ENCODE results near the gene RNF44.
A peak's percentile ranks its signal among the peaks of the same experiment; 100 is the strongest.

The RNF44 gene

GRCh38 chr5:176536902-176537553 is at the start of gene RNF44:
RNF44 (minus strand) TSS chr5:176537402; CDS start chr5:176532472, 4,930 bp downstream.
- DNase-seq (ENCODE audit: low read depth): peak; percentile 97

- DNase-seq (ENCODE audit: low read depth): peak; percentile 54
Observed at GRCh38 chr5:176583076-176583475, 45.9 kb upstream of the RNF44 start.

GRCh38 chr5:176581361-176581760 is 44.2 kb upstream of the RNF44 start:
- no peak for DNase-seq (ENCODE audit: low read depth)

- no peak for DNase-seq (ENCODE audit: low read depth)
Observed at GRCh38 chr5:176579323-176579722, 42.1 kb upstream of the RNF44 start.

DNA sequence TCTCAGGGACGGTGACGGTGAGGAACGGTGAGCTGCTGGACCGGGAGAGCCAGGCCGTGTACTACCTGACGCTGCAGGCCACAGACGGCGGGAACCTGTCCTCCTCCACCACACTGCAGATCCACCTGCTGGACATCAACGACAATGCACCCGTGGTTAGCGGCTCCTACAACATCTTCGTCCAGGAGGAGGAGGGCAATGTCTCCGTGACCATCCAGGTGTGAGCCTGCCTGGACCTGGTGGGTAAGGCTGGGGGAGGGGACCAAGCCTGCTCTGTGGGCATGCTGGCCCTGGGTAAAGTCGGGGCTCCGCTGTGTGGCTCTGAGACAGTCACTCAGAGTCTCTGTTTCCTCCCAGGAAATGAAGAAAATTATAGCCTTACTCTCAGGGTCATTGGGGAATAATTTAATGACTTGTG is 41.2 kb upstream of the RNF44 start:
- DNase-seq (ENCODE audit: low read depth): peak; percentile 37

GRCh38 chr5:176577312-176578176 is 40.3 kb upstream of the RNF44 start:
- DNase-seq (ENCODE audit: low read depth): no peak

- no peak for DNase-seq (ENCODE audit: low read depth)
Observed at GRCh38 chr5:176575488-176576422, 38.6 kb upstream of the RNF44 start.

- no peak for DNase-seq (ENCODE audit: low read depth)
Observed at GRCh38 chr5:176575066-176575465, 37.9 kb upstream of the RNF44 start.

DNA sequence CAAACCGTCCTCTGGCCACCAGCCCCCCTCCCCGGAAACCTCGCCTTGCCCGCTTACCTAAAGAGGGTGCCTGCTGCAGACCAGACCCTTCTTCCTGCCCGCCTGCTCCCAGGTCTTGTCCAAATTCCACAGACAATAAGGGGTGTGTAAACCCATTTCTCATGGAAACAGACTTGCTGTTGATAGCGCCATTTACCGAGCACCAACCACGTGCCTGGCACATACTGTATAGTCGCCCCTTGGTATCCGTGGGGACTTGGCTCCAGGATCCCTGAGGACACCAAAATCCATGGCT is 37.0 kb upstream of the RNF44 start:
- DNase-seq (ENCODE audit: low read depth): no peak

- DNase-seq (ENCODE audit: low read depth): peak; percentile 16
Observed at GRCh38 chr5:176573564-176574296, 36.5 kb upstream of the RNF44 start.

- no peak for DNase-seq (ENCODE audit: low read depth)
Observed at GRCh38 chr5:176570044-176570443, 32.8 kb upstream of the RNF44 start.

DNA sequence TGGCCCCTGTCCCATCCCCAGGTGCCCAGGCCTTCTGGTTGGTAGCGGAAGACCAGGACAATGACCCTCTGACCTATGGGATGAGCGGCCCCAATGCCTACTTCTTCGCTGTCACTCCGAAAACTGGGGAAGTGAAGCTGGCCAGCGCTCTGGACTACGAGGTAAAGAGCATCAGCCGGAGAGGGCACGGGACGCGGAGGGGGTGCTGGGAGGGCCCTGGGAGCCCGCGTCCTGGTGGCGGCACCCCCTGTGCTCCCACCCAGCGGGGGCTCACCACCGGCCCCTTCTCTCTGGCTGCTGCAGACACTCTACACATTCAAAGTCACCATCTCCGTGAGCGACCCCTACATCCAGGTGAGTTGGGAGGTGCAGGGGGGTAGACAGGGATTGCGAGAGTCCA is 31.5 kb upstream of the RNF44 start:
- DNase-seq (ENCODE audit: low read depth): no peak

- no peak for DNase-seq (ENCODE audit: low read depth)
Observed at GRCh38 chr5:176565760-176566288, 28.6 kb upstream of the RNF44 start.

- DNase-seq (ENCODE audit: low read depth): no peak
Observed at GRCh38 chr5:176564002-176564401, 26.8 kb upstream of the RNF44 start.

DNA sequence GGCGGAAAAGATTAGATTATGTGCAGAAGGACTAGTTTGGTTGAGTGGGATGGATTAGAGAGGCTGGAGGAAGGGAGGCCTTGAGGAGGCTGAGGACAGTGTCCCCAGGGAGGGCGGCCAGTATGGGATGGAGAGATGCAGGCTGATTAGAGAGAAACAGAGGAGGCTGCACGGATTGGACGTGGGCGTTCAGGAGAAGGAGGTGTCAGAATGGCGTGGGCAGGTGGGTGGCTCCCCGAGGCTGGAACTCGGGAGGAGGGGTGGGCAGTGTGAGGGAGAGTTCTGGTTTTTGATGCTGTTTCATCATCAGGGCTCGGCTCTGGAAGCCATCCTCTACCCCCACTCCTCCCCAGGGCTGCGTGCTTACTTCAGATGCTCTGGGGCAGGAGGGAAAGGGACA is 25.0 kb upstream of the RNF44 start:
- DNase-seq (ENCODE audit: low read depth): no peak

GRCh38 chr5:176561259-176561658 is 24.1 kb upstream of the RNF44 start:
- no peak for DNase-seq (ENCODE audit: low read depth)

GRCh38 chr5:176560364-176560763 is 23.2 kb upstream of the RNF44 start:
- DNase-seq (ENCODE audit: low read depth): no peak

GRCh38 chr5:176559683-176560082 is 22.5 kb upstream of the RNF44 start:
- DNase-seq (ENCODE audit: low read depth): no peak

DNA sequence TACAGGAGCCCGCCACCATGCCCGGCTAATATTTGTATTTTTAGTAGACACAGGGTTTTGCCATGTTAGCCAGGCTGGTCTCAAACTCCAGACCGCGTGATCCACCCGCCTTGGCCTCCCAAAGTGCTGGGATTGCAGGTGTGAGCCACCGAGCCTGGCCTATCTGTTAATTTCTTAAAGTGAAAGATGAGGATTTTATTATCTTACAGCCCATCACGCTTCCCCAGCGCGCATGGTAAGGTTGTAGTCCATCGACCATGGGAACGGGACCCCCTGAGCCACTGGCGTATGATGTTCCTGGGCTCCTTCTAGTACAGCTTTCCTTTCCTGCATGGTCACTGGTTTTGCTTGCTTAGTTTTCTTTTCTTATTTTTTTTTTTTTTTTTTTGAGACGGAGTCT is 20.6 kb upstream of the RNF44 start:
- no peak for DNase-seq (ENCODE audit: low read depth)

DNA sequence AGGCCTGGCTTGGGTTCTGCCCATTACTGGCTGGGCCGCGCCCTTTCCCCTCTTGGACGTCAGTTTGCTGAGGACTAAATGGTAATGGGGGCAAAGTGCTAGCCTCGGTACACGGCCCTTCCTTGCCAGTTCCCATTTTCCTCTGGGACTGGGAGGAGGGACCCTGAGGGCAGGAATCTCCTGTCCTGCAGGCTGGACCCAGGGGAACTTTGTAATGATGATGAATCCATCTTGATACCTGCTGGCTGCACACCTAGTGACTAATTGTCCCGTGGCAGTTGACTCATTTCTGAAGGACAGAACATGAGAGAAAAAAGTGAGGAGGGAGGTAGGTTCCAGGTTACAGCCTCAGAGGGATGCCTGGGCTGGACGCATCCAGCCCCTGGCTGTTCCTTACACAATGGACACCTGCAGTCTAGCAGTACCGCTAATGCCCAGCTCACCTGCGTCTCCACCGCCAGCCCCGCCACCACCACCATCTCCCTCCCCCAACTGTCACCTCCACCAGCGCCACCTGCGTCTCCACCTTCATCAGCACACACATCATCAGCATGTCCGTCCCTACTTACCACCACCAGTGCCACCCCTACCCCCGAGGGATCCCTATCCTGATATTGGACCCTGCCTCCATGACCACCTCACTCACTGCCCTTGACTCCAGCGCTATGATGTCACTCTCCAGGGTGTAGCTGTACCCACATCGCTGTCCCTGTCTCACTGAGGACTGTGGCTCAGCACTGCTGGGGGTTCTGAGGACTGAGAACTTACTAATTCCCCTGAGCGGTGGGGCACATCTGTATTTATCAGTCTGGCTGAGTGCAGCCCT is 16.3 kb upstream of the RNF44 start:
- no peak for DNase-seq (ENCODE audit: low read depth)

Measured in amniotic epithelial cell (primary cell).